GM21576 (cell line): ENCODE results near the gene LCLAT1.

ENCODE experiments used
- ATAC-seq: cut with Tn5 transposase; IDR thresholded peaks from one replicate; pipeline ENCODE4 v1.9.1; 2021; ENCODE audit warnings: mild to moderate bottlenecking, moderate library complexity; ENCODE audit not compliant: unreplicated experiment

LCLAT1 gene

DNA sequence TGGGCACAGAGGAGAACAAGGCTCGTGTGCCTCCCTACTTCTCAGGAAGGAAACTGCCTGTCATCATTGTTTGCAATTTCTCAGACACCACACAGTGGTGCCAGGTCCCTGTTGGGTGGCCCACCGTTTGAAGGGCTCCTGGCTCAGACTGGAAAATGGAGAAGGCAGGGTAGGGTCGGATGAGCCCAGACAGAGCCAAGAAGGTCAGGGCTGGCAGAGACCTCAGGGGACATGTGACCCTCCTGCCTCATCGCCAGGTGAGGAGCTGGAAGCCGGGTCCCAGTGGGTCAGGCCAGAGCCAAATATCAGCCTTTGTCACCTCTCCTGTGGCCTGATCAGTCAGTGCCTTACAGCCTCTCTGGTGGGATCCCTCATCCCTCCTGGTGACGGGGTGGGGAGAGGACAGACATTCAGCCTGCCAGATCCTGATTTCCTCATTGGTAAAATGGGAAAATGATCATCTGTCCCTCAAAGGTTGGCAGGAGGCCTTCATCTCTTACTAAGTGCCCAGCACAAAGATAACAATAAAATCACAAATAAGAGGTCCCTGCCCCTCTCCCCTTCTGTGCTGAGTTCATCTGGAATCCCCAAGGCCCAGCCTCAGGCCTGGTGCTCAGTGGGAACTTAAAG lies 242.6 kb downstream of the LCLAT1 start:
- ATAC-seq = no peak

DNA sequence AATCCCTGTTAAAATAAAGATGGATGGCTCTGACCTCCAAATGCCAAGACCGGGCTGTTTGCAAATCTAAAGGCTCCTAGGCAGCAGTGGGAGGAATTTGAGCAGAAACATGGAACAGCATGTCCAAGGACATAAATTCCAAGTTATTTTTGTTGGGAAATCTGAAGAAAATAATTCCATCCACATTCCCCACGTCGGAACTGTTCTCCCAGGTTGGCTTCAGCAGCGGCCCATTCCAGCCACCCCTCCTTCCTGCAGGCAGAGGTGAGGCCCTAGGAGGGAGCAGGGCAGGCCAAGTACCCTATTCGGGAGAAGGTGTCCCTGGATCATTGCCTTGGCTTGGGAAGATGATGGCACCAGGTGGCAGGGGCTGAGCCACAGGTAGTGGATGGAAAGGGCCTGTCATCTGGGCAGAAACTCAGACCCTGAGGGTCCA lies 243.1 kb downstream of the LCLAT1 start:
- no peak for ATAC-seq

DNA sequence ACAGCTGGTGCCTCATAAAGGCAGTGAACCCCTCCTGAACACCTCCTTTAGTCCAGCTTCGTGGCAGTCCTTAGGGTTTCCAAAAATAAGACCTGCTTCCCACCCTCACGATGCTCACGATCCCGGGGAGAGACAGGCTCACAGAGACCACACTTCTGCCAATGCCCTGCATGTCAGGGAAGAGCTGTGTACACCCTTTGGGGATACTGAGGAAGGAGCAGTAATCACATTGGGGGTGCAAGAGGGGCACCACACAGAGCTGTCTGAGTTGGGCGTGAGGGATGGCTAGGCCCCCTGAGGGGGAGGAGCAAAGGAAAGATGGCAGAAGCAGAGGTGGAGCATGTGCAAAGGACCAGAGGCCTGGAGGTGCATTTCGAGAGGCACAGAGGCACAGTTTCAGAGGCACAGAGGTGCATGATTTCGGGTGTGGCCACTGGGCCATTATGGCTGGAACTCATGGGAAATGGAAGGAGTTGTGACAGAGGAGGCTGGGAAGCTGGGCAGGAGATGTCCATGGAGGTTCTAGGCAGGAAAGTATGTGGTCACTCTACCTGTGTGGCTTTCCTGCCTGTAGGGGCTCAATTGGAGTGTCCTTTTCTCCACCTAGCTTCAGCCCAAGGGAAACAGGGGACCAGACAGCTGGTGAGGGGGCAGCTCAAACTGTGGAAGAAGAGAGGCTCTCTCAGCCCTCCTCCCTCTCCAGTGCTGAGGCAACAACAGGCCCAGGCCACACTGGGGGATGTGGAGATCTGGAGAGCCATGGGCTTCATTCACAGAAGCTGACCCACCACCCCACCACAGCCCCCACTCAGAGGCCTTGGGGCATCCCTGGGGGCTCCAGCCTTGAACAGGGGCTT lies 244.3 kb downstream of the LCLAT1 start:
- ATAC-seq = no peak

DNA sequence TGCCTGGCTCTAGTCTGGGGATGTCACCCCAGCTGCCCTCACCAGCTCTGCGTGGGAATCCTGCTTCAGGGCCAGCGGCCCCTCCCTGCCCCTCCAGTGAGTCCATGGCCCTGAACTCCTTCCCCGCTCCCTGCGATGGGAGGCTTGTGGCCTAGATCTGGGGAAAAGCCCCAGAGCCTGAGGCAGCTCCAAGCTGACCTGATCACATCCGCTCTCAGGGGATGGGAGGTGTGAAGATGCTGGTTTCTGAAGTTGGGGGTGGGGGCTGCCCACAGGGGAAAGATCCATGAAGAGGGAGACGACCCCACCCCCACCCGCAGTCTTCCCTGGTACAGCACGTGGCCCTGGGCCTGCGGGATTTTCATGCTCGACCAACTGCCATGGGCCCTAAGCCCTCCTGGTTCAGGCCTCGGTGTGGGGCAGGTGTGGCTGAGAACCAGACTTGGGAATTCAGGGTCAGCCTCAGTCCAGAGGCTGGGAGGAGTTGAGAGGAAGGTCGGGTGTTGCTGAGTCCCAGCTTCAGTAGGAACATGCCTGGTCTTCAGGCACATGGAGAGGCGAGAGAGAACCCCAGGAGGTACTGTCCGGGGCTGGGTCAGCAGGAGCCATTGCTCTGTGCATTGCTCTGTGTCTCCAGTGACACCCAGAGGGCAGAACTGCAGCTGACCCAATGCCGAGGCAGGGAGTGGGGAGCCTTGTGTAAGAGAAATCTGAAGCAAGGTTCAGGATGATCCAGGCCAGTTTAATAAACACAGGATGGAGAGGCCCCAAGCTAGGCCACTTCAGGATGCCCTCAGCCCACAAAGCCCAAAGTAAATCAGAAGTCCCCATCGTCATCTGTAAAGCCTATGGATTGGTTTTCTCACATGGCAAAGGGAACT lies 245.1 kb downstream of the LCLAT1 start:
- ATAC-seq = no peak

DNA sequence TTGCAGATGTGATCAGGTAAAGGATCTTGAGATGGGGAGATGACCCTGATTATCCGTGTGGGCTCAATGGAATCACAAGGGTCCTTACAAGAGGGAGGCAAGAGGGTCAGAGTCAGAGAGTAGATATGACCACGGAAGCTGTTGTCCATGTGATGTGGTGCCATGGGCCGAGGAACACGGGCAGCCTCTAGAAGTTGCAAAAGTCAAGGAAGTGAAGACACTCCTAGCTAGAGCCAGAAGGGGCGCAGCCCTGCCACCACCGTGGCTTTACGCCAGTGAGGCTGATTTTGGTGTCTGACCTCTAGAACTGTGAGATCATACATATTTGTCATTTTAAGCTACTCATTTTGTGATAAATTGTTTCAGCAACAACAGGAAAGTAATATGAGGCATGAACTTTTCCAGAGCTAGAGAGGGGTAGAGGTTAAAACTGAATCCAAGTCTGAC lies 245.8 kb downstream of the LCLAT1 start:
- ATAC-seq = no peak
